CD14-positive monocyte (primary cell): Measurements from ENCODE around the gene DRC7. TPM values are rescaled to one million over a fixed set of nuclear protein-coding genes. Genes with fewer than 3 reads are reported as not detected.

ENCODE experiments used
- DNase-seq, 3 donors: peaks; one replicate each; pipeline ENCODE4 v3.0.0-alpha.2; 2011 to 2022
- H2AFZ ChIP-seq: 2 replicates; pipeline ENCODE4 v1.6.0; 2012; ENCODE audit warnings: mild to moderate bottlenecking, low read depth, low read length, inconsistent platforms; ENCODE audit not compliant: insufficient read depth, poor library complexity, severe bottlenecking
- H3K27ac ChIP-seq, 2 donors: 1 replicate in 1 of 2; 2 replicates in 1 of 2; pipeline ENCODE4 v1.5.1; 2012 to 2013; ENCODE audit warnings: low read length in 2 of 2, control low read depth in 1 of 2, inconsistent platforms in 1 of 2, low read depth in 1 of 2, mild to moderate bottlenecking in 1 of 2
- H3K27me3 ChIP-seq, 2 donors: one replicate each; pipeline versions ENCODE4 v1.6.0 to v1.6.1; 2011 to 2013; ENCODE audit warnings: low read length in 2 of 2; ENCODE audit not compliant: control insufficient read depth in 2 of 2, insufficient read depth in 2 of 2
- H3K36me3 ChIP-seq, 2 donors: replicated peaks in 1 of 2; 1 replicate in 1 of 2; 2 replicates in 1 of 2; pipeline versions ENCODE4 v1.5.1 to v1.6.1; 2012 to 2013; ENCODE audit warnings: low read length in 2 of 2, control low read depth in 1 of 2, inconsistent platforms in 1 of 2, mild to moderate bottlenecking in 1 of 2; ENCODE audit not compliant: insufficient read depth in 2 of 2, control insufficient read depth in 1 of 2
- H3K4me1 ChIP-seq, 2 donors: 1 replicate in 1 of 2; 2 replicates in 1 of 2; pipeline versions ENCODE4 v1.5.1 to v1.6.1; 2012 to 2013; ENCODE audit warnings: low read length in 2 of 2, control low read depth in 1 of 2, inconsistent platforms in 1 of 2, mild to moderate bottlenecking in 1 of 2, moderate library complexity in 1 of 2; ENCODE audit not compliant: insufficient read depth in 2 of 2, control insufficient read depth in 1 of 2
- H3K4me2 ChIP-seq: replicated peaks from 2 replicates; pipeline ENCODE3; 2012; ENCODE audit warnings: low read length, moderate library complexity, mild to moderate bottlenecking; ENCODE audit not compliant: poor library complexity, severe bottlenecking; ENCODE audit errors: extremely low read depth
- H3K4me3 ChIP-seq, 3 experiments: fragments of 200-600 bp in 1 of 3; sonication (generic) in 1 of 3; replicated peaks in 1 of 3; 1 replicate in 2 of 3; 2 replicates in 1 of 3; pipeline ENCODE4 v1.5.1; 2011 to 2013; ENCODE audit warnings: low read length in 3 of 3, mild to moderate bottlenecking in 3 of 3, control low read depth in 2 of 3, low read depth in 2 of 3, inconsistent platforms in 1 of 3, moderate library complexity in 1 of 3
- H3K79me2 ChIP-seq: 2 replicates; pipeline ENCODE4 v1.6.0; 2012; ENCODE audit warnings: mild to moderate bottlenecking, control low read depth, inconsistent platforms, low read length, moderate library complexity; ENCODE audit not compliant: insufficient read depth
- H3K9ac ChIP-seq: 2 replicates; pipeline ENCODE4 v1.6.0; 2017; ENCODE audit warnings: low read length, mild to moderate bottlenecking; ENCODE audit not compliant: insufficient read depth, poor library complexity, severe bottlenecking
- H3K9me3 ChIP-seq, 2 donors: replicated peaks in 1 of 2; 1 replicate in 1 of 2; 2 replicates in 1 of 2; pipeline versions ENCODE4 v1.5.1 to v1.6.1; 2012 to 2013; ENCODE audit warnings: low read length in 2 of 2, control low read depth in 1 of 2; ENCODE audit not compliant: control insufficient read depth in 1 of 2, insufficient read depth in 1 of 2
- H4K20me1 ChIP-seq: 2 replicates; pipeline ENCODE4 v1.6.0; 2012; ENCODE audit warnings: mild to moderate bottlenecking, low read length, control low read depth, moderate library complexity; ENCODE audit not compliant: insufficient read depth
- H3K27ac Mint-ChIP-seq, 7 donors: one replicate each; pipeline ENCODE4 v1.8.0; 2020; ENCODE audit warnings: mild to moderate bottlenecking in 7 of 7, mixed read lengths in 7 of 7, moderate library complexity in 6 of 7, inconsistent platforms in 2 of 7
- H3K27me3 Mint-ChIP-seq, 3 donors: one replicate each; pipeline ENCODE4 v1.8.0; 2021 to 2022; ENCODE audit warnings: low read depth in 3 of 3, mild to moderate bottlenecking in 3 of 3, mixed read lengths in 3 of 3, moderate library complexity in 3 of 3, inconsistent platforms in 1 of 3
- H3K36me3 Mint-ChIP-seq, 2 donors: one replicate each; pipeline ENCODE4 v1.8.0; 2020; ENCODE audit warnings: mixed read lengths in 2 of 2, inconsistent platforms in 1 of 2, mild to moderate bottlenecking in 1 of 2
- H3K4me1 Mint-ChIP-seq: one replicate; pipeline ENCODE4 v1.8.0; 2020; ENCODE audit warnings: mild to moderate bottlenecking, mixed read lengths
- H3K4me3 Mint-ChIP-seq, 2 donors: one replicate each; pipeline ENCODE4 v1.8.0; 2020; ENCODE audit warnings: mild to moderate bottlenecking in 2 of 2, mixed read lengths in 2 of 2, moderate library complexity in 1 of 2
- H3K9me3 Mint-ChIP-seq, 7 donors: one replicate each; pipeline ENCODE4 v1.8.0; 2020 to 2022; ENCODE audit warnings: mixed read lengths in 7 of 7, mild to moderate bottlenecking in 6 of 7, moderate library complexity in 6 of 7, inconsistent platforms in 2 of 7
- CTCF ChIP-seq: fragments of 200-600 bp; IDR thresholded peaks from one replicate; pipeline ENCODE4 v1.8.0; 2022; ENCODE audit warnings: antibody characterized with exemption, mild to moderate bottlenecking
- WGBS: methylation state at CpG from one replicate; pipeline ENCODE4 v1.1.5; 2013; ENCODE audit warnings: missing lambda C conversion rate; ENCODE audit not compliant: insufficient coverage; 5-methylcytosine and 5-hydroxymethylcytosine counted together
- intact Hi-C, 2 donors: fragments of 100-400 bp; cut with micrococcal nuclease; formaldehyde crosslinking; loops; one replicate each; pipeline versions ENCODE4 v1.15.0 to v1.15.1; 2023
- polyA plus RNA-seq, 3 donors: library from polyadenylated mRNA; depleted of rRNA in 1 of 3; unstranded in 2 of 3; stranded (reverse) in 1 of 3; fragments of 300-500 nt in 2 of 3; fragments of >200 nt in 1 of 3; fragmentation: Illumina TruSeq in 2 of 3; gene quantifications; 1 replicate in 2 of 3; 2 replicates in 1 of 3; pipeline ENCODE4 v1.2.3, GENCODE V29; 2012 to 2021

Gene DRC7
- polyA plus RNA-seq, 3 donors, result 0.11 to 0.41 TPM; not detected in 1

GRCh38 chr16:57667526-57668262 lies 26.9 kb upstream of the DRC7 start:
- Mint-ChIP-seq H3K9me3 (no peaks in the 10 kb centered on the region), H3K36me3 (peaks cover 6% of the 10 kb centered on the region in 2 donors), H3K27ac (peak overlapping the region; percentile 82 to 96 (median 91)), H3K27me3 (peaks cover 0 to 3% (median 0%) of the 10 kb centered on the region in 3 donors), H3K4me1 (peaks cover 52% of the 10 kb centered on the region), H3K4me3 (peak overlapping the region; percentile 42 to 45)
- H3K4me3 ChIP-seq, result peak overlapping the region in 1 of 3 experiments; percentile 32
- peak overlapping the region; percentile 43 for H3K9ac ChIP-seq
- peak overlapping the region; percentile 31 to 78 for H3K27ac ChIP-seq
- H3K4me1 ChIP-seq, result peaks cover 36 to 40% of the 10 kb centered on the region in 2 donors
- 16% methylated on average over 14 of the region's 17 CpGs for WGBS
- no peaks in the 10 kb centered on the region for H3K36me3 ChIP-seq
- no peaks in the 10 kb centered on the region for H3K9me3 ChIP-seq
- TF ChIP-seq CTCF, result peak; percentile 78
- intact Hi-C loops, result no loop called here
- peak; percentile 97 for DNase-seq
- H3K4me2 ChIP-seq, result peak overlapping the region; percentile 45
- H3K79me2 ChIP-seq, result no peaks in the 10 kb centered on the region
- H4K20me1 ChIP-seq, result no peaks in the 10 kb centered on the region
- H2AFZ ChIP-seq, result peak overlapping the region; percentile 30
- H3K27me3 ChIP-seq, result no peaks in the 10 kb centered on the region

GRCh38 chr16:57668263-57668571 lies 26.4 kb upstream of the DRC7 start, which contains the start of gene ADGRG3:
TSS of gene ADGRG3 (plus strand) at chr16:57668306. CDS start at chr16:57668348, 42 bp downstream.
- peak within 1 kb of the TSS; percentile 30 for H2AFZ ChIP-seq
- H3K27ac Mint-ChIP-seq, result peak within 1 kb of the TSS; percentile 82 to 96 (median 91)
- no peaks in the 10 kb centered on the region for H3K9me3 ChIP-seq
- no peaks in the 10 kb centered on the region for H3K79me2 ChIP-seq
- 68% methylated on average over 7 of the region's 11 CpGs for whole genome bisulfite sequencing
- H3K4me2 ChIP-seq, result peak within 1 kb of the TSS; percentile 45
- H3K9me3 Mint-ChIP-seq, result no peaks in the 10 kb centered on the region
- H4K20me1 ChIP-seq, result no peaks in the 10 kb centered on the region
- peaks cover 36 to 40% of the 10 kb centered on the region in 2 donors for H3K4me1 ChIP-seq
- H3K36me3 Mint-ChIP-seq, result peaks cover 6% of the 10 kb centered on the region in 2 donors
- intact Hi-C loops, result no loop called here
- H3K4me1 Mint-ChIP-seq, result peaks cover 52% of the 10 kb centered on the region
- peak within 1 kb of the TSS; percentile 42 to 56 for H3K4me3 Mint-ChIP-seq
- TF ChIP-seq CTCF, result no peak
- H3K9ac ChIP-seq, result peak within 1 kb of the TSS; percentile 43
- H3K36me3 ChIP-seq, result no peaks in the 10 kb centered on the region
- no peaks in the 10 kb centered on the region for H3K27me3 ChIP-seq
- no peak for DNase-seq
- peak within 1 kb of the TSS; percentile 31 to 78 for H3K27ac ChIP-seq
- H3K27me3 Mint-ChIP-seq, result peaks cover 0 to 3% (median 1%) of the 10 kb centered on the region in 3 donors
- H3K4me3 ChIP-seq, result peak within 1 kb of the TSS in 1 of 3 experiments; percentile 32
